ENCODE measurements around the gene ACVR2B.

Gene ACVR2B

GRCh38 chr3:38479431-38480092, 25.9 kb downstream of the ACVR2B start:
- TF ChIP-seq, protein P1, sequence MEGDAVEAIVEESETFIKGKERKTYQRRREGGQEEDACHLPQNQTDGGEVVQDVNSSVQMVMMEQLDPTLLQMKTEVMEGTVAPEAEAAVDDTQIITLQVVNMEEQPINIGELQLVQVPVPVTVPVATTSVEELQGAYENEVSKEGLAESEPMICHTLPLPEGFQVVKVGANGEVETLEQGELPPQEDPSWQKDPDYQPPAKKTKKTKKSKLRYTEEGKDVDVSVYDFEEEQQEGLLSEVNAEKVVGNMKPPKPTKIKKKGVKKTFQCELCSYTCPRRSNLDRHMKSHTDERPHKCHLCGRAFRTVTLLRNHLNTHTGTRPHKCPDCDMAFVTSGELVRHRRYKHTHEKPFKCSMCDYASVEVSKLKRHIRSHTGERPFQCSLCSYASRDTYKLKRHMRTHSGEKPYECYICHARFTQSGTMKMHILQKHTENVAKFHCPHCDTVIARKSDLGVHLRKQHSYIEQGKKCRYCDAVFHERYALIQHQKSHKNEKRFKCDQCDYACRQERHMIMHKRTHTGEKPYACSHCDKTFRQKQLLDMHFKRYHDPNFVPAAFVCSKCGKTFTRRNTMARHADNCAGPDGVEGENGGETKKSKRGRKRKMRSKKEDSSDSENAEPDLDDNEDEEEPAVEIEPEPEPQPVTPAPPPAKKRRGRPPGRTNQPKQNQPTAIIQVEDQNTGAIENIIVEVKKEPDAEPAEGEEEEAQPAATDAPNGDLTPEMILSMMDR (IDR thresholded peaks at IDR 0.05; ENCODE audit: low read length, missing control alignments), result peak; percentile 96
- peak; percentile 81 for DNase-seq (ENCODE audit: low read depth)
- no peak overlapping the region for H3K4me3 ChIP-seq (replicated peaks; ENCODE audit: low read depth, low read length)

DNA sequence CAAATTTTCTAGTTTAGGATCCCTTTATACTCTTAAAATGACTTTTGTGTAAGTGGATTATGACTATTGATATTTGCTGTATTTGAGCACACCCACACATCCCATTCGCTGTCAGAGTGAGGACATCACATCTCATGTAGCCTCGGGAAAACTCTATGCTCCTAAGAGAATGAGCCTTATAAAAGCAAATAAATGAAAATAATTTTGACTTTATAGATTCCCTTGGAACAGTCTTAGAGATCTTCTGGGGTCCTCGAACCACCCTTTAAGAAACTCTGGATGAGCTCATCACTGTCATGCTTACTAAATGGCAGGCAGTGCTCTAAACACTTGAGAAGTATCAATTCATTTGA, 26.4 kb downstream of the ACVR2B start:
- no peak overlapping the region for H3K4me3 ChIP-seq (replicated peaks; ENCODE audit: low read depth, low read length)
- TF ChIP-seq, protein P1 (IDR thresholded peaks at IDR 0.05; ENCODE audit: low read length, missing control alignments), result no peak
- DNase-seq (ENCODE audit: low read depth), result no peak

DNA sequence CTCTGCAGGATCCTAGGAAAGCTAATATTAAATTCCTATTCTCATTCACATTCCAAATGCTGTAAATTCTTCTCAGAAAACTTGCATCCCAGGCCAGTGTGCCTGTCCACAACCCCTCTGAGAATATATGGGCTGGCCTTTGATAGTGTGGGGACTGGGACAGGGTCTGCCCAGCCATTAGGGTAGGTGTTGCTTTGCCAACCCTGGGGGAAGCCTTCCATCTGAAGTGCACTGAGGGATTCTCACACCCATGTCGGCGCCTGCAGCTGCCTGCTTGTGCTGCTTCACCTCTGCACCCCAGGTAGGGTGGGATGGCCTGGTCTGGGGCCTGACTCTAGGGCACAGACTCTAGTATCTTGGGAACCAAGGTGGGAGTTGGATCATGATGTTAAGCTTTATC, 27.2 kb downstream of the ACVR2B start:
- no peak overlapping the region for H3K4me3 ChIP-seq (replicated peaks; ENCODE audit: low read depth, low read length)
- TF ChIP-seq, protein P1 (IDR thresholded peaks at IDR 0.05; ENCODE audit: low read length, missing control alignments), result no peak
- DNase-seq (ENCODE audit: low read depth), result no peak

GRCh38 chr3:38482951-38483350, 29.3 kb downstream of the ACVR2B start:
- DNase-seq (ENCODE audit: low read depth), result no peak
- TF ChIP-seq, protein P1 (IDR thresholded peaks at IDR 0.05; ENCODE audit: low read length, missing control alignments), result no peak
- no peak overlapping the region for H3K4me3 ChIP-seq (replicated peaks; ENCODE audit: low read depth, low read length)

- no peak overlapping the region for H3K4me3 ChIP-seq (replicated peaks; ENCODE audit: low read depth, low read length)
- no peak for DNase-seq (ENCODE audit: low read depth)
- TF ChIP-seq, protein P1 (IDR thresholded peaks at IDR 0.05; ENCODE audit: low read length, missing control alignments), result no peak
These were observed 33.6 kb downstream of the ACVR2B start for GRCh38 chr3:38487323-38487722.

GRCh38 chr3:38488949-38489348, 35.3 kb downstream of the ACVR2B start:
- DNase-seq (ENCODE audit: low read depth), result no peak
- TF ChIP-seq, protein P1 (IDR thresholded peaks at IDR 0.05; ENCODE audit: low read length, missing control alignments), result no peak
- no peak overlapping the region for H3K4me3 ChIP-seq (replicated peaks; ENCODE audit: low read depth, low read length)

DNA sequence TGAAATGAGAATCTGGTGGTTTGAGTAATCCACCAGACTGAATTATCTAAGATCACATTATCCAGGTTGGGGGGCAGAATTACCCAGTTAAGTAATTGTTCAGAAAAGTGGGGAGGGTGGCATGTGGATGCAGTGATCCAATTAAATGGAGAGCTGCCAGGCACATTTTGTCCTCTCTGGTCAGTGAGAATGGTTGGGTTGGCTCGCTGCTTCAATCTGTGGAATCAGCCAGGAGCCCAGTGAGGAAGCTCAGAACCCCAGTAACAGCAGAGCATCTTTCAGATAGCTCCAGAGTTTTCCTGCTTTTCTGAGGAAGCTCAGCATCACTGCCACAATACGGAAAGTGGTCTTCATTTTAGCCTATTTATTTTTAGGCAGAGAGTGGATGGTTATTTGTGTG, 36.1 kb downstream of the ACVR2B start:
- TF ChIP-seq, protein P1 (IDR thresholded peaks at IDR 0.05; ENCODE audit: low read length, missing control alignments), result no peak
- no peak overlapping the region for H3K4me3 ChIP-seq (replicated peaks; ENCODE audit: low read depth, low read length)
- no peak for DNase-seq (ENCODE audit: low read depth)
